KOPT-K1 (cell line): ENCODE results near the gene ULK4.
"Not testable (repeated sequence)": the region's sequence is repeated elsewhere in the genome, so short reads cannot be mapped to it uniquely, and the experiment has no call there.

Experiments
- H3K27ac ChIP-seq: fragments of 200-600 bp; sonication (generic); 2 replicates; pipeline ENCODE4 v1.5.1; 2016; ENCODE audit warnings: antibody characterized with exemption, mild to moderate bottlenecking, low read depth, low read length; ENCODE audit not compliant: poor library complexity, severe bottlenecking
- H3K36me3 ChIP-seq: fragments of 200-600 bp; sonication (generic); 2 replicates; pipeline ENCODE4 v1.5.1; 2017; ENCODE audit warnings: antibody characterized with exemption, mild to moderate bottlenecking, low read length, moderate library complexity; ENCODE audit not compliant: insufficient read depth
- H3K9me3 ChIP-seq: fragments of 200-600 bp; sonication (generic); 2 replicates; pipeline ENCODE4 v1.5.1; 2017; ENCODE audit warnings: antibody characterized with exemption, low read length, mild to moderate bottlenecking; ENCODE audit not compliant: insufficient read depth, poor library complexity, severe bottlenecking

The ULK4 gene

DNA sequence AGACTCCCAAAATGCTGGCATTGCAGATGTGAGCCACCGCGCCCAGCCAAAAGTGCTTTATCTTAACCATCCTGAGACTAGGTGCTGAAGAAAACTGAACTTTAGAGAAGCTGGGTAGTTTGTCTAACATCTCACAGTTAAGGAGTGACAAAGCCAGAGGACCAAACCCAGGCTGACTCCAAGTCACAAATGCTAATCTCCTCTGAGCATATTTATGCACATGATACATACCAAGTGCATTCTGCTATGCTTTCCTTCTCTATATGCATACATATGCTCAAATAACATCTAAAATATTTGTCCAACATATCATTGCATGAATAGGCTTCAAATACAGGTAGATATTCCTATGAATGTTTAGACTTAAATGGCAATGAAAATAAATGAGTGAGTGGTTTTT, 505.7 kb downstream of the ULK4 start:
- no peaks in the 10 kb centered on the region for H3K36me3 ChIP-seq
- H3K27ac ChIP-seq = no peak overlapping the region
- no peaks in the 10 kb centered on the region for H3K9me3 ChIP-seq

- H3K27ac ChIP-seq, H3K9me3 ChIP-seq, H3K36me3 ChIP-seq: not testable (repeated sequence)
Measured at GRCh38 chr3:41453618-41454017, 508.3 kb downstream of the ULK4 start.

DNA sequence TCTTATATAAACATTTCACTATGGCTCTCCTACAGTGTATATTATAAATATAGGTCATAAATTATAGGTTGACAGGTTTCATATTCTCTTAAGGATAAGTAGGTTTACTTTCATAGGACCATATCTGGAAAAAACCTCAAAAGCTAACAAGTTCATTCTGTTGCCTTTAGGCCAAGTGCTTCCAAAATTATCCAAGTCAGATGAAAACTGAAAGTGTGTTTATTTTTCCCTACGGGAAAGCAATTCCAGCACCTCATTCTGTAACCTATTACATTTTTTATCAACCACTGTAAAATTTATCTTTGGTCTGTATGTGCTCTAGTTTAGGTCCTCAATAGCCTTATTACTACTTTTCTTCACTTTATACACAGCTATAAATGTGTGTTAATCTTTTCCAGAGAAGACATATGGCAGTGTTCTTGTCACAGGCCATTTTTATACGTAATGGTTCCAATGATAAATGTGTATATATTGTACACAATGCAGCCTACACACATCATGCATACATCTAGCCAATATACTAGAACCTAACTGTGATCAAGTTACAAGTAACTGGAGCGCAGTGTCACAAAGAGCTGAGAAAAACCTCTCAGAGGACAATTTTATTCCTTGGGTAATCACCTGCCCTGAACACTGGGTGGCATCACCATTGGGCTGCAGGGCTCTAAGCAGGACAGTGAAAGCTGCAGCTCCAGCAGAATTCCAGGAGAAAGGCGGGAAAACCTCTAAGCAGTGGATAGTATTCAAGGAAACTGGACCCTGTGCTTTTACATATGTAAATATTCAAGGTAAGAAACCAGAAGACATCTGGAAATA, 511.3 kb downstream of the ULK4 start:
- no peaks in the 10 kb centered on the region for H3K36me3 ChIP-seq
- no peak overlapping the region for H3K27ac ChIP-seq
- H3K9me3 ChIP-seq = no peaks in the 10 kb centered on the region

- no peaks in the 10 kb centered on the region for H3K9me3 ChIP-seq
- no peaks in the 10 kb centered on the region for H3K36me3 ChIP-seq
- H3K27ac ChIP-seq = no peak overlapping the region
Measured at GRCh38 chr3:41448396-41448795, 513.5 kb downstream of the ULK4 start.

DNA sequence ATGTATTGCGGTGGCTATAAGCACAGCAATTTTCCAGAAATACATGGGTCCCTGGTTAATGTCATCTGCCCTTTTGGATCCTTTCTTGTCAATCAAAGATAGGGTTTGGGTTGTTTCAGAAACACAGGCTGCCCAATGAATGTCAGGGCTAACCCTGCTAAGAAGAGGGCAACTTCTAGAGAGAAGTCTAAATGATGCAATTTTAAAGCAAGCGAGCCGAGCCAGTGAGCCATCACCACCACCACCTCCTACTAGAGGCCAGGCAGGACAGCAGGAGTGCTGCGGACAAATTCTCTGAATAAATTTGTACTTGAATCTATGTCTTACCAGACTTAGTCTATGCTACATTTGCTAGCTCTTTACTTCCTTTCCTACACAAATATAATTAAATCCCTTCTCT, 514.2 kb downstream of the ULK4 start:
- no peaks in the 10 kb centered on the region for H3K36me3 ChIP-seq
- no peaks in the 10 kb centered on the region for H3K9me3 ChIP-seq

DNA sequence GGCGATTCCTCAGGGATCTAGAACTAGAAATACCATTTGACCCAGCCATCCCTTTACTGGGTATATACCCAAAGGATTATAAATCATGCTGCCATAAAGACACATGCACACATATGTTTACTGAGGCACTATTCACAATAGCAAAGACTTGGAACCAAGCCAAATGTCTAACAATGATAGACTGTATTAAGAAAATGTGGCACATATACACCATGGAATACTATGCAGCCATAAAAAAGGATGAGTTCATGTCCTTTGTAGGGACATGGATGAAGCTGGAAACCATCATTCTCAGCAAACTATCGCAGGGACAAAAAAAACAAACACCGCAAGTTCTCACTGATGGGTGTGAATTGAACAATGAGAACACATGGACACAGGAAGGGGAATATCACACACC, 515.6 kb downstream of the ULK4 start:
- not testable (repeated sequence) for H3K36me3 ChIP-seq, H3K9me3 ChIP-seq, H3K27ac ChIP-seq

More for the DNA sequence above, 514.2 kb downstream of the ULK4 start:
- H3K27ac ChIP-seq = no peak overlapping the region

GRCh38 chr3:41441568-41441967, 520.3 kb downstream of the ULK4 start:
- no peaks in the 10 kb centered on the region for H3K9me3 ChIP-seq
- H3K27ac ChIP-seq = no peak overlapping the region
- no peaks in the 10 kb centered on the region for H3K36me3 ChIP-seq

DNA sequence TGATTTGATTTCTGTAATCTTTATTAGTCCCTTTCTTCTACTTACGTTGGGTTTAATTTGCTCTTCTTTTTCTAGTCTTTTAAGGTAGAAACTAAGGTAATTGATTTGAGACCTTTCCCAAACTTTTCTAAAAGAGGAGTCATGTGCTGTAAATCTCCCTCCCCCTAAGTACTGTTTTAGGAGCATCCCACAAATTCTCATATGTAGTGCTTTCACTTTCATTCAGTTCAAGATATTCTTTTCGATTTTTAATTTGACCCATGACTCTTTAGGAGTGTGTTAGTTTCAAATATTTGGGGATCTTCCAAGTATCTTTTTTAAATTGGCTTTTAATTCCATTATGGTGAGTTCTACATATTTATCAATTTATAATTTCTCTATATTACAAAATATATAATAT, 520.8 kb downstream of the ULK4 start:
- Histone ChIP-seq H3K36me3 (no peaks in the 10 kb centered on the region), H3K9me3 (no peaks in the 10 kb centered on the region), H3K27ac (no peak overlapping the region)

DNA sequence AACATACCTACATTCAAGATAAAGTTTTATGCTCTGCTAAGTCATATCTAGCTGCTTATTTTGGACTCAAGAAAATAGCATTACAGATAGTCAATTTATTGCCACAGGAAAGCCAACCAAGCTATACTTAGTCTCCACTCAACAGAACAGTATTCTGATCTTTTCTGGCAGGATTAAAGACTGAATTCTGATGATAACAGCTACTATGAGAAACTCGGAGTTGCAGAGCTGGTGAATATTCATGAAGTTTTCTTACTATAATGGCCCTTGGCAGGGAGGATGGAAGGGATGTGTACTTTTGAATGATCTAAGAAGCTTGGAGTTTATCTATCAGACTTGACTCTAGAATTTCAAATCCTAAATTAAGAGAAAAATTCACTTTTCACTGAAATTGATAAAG, 524.9 kb downstream of the ULK4 start:
- no peaks in the 10 kb centered on the region for H3K9me3 ChIP-seq
- no peak overlapping the region for H3K27ac ChIP-seq
- no peaks in the 10 kb centered on the region for H3K36me3 ChIP-seq

DNA sequence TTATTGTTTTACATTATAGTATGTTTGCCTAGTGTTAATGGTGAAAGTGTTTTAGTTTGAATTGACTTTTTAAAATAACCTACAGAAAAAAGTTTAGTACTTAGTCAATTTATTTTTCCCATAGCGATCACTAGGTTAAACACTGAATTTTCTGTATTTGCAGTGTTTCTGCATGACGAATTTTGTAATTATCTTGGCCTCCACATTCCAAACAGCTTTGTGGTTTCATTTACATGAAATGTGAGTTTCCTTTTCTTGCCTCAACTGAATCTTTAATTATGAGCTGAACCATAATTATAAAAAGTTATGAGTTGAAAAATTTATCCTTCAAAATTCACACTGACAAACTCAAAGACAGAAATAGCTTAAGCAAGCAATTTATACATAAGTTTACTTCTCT, 527.1 kb downstream of the ULK4 start:
- H3K36me3 ChIP-seq = no peaks in the 10 kb centered on the region
- no peaks in the 10 kb centered on the region for H3K9me3 ChIP-seq
- H3K27ac ChIP-seq = no peak overlapping the region

- Histone ChIP-seq H3K27ac (no peak overlapping the region), H3K36me3 (no peaks in the 10 kb centered on the region), H3K9me3 (no peaks in the 10 kb centered on the region)
Measured at GRCh38 chr3:41431386-41431785, 530.5 kb downstream of the ULK4 start.

GRCh38 chr3:41430886-41431285, 531.0 kb downstream of the ULK4 start:
- no peaks in the 10 kb centered on the region for H3K36me3 ChIP-seq
- H3K9me3 ChIP-seq = no peaks in the 10 kb centered on the region
- H3K27ac ChIP-seq = no peak overlapping the region

DNA sequence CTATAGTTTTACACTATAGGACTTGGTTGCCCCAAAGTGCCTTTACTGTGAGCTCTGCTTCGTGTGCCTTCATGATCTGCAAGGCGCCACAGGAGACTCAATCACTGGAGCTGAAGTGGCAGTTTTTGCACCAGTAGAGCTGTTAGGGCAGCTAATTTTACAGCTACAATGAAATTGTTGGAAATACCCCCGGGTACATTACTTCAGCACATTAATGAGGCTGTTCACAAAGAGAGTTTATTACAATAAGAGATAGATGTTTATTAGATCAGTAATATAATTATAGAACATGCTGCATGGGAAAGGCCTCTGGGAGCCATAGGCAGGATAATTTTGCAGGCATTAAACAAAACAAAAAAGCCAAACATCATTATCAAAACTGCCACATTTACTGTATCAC, 531.5 kb downstream of the ULK4 start:
- no peak overlapping the region for H3K27ac ChIP-seq
- no peaks in the 10 kb centered on the region for H3K9me3 ChIP-seq
- no peaks in the 10 kb centered on the region for H3K36me3 ChIP-seq

GRCh38 chr3:41426485-41426884, 535.4 kb downstream of the ULK4 start:
- H3K9me3 ChIP-seq = no peaks in the 10 kb centered on the region
- no peak overlapping the region for H3K27ac ChIP-seq
- H3K36me3 ChIP-seq = no peaks in the 10 kb centered on the region

- no peak overlapping the region for H3K27ac ChIP-seq
- H3K9me3 ChIP-seq = no peaks in the 10 kb centered on the region
- no peaks in the 10 kb centered on the region for H3K36me3 ChIP-seq
Measured at GRCh38 chr3:41424543-41425300, 537.2 kb downstream of the ULK4 start.

GRCh38 chr3:41419809-41420208, 542.1 kb downstream of the ULK4 start:
- H3K36me3 ChIP-seq = no peaks in the 10 kb centered on the region
- no peaks in the 10 kb centered on the region for H3K9me3 ChIP-seq
- H3K27ac ChIP-seq = no peak overlapping the region
